Measurements from ENCODE around the gene SSBP2.

GRCh38 chr5:81633891-81634290 is 117.0 kb downstream of the SSBP2 start:
- TF ChIP-seq CTCF (IDR thresholded peaks at IDR 0.05) (no peak), POLR2A (IDR thresholded peaks at IDR 0.05) (no peak)
